OCI-LY3 (cell line): Measurements from ENCODE around the gene LHFPL4.

Experiments used
- H2AFZ ChIP-seq: fragments of 200-600, 300-600 bp; shearing (Covaris generic); 2 replicates; pipeline ENCODE4 v1.6.0; 2014; ENCODE audit warnings: antibody characterized with exemption, low read depth, low read length
- H3K27ac ChIP-seq: fragments of 200-600, 300-600 bp; sonication (generic); 2 replicates; pipeline ENCODE4 v1.5.1; 2014; ENCODE audit warnings: mild to moderate bottlenecking, low read length, moderate library complexity, mixed read lengths
- H3K27me3 ChIP-seq: fragments of 200-600, 300-600 bp; sonication (generic); 2 replicates; pipeline ENCODE4 v1.6.1; 2014; ENCODE audit warnings: low read depth, low read length, mixed read lengths
- H3K36me3 ChIP-seq: fragments of 200-600, 300-600 bp; sonication (generic); replicated peaks from 2 replicates; pipeline ENCODE3; 2014; ENCODE audit warnings: low read depth, low read length, mixed read lengths
- H3K4me1 ChIP-seq: fragments of 300-600, 200-600 bp; sonication (generic); 2 replicates; pipeline ENCODE4 v1.6.1; 2014; ENCODE audit warnings: low read length, mixed read lengths
- H3K4me2 ChIP-seq: fragments of 200-600, 300-600 bp; sonication (generic); 2 replicates; pipeline ENCODE4 v1.6.1; 2014; ENCODE audit warnings: low read length, mixed read lengths
- H3K4me3 ChIP-seq: fragments of 300-600, 200-600 bp; sonication (generic); 2 replicates; pipeline ENCODE4 v1.5.1; 2014; ENCODE audit warnings: antibody characterized with exemption, mild to moderate bottlenecking, low read length, moderate library complexity
- H3K79me2 ChIP-seq: fragments of 300-600, 200-600 bp; shearing (Covaris generic); 2 replicates; pipeline ENCODE4 v1.6.1; 2014; ENCODE audit warnings: mild to moderate bottlenecking, low read length, mixed read lengths
- H3K9ac ChIP-seq: fragments of 300-600, 200-600 bp; shearing (Covaris generic); 2 replicates; pipeline ENCODE4 v1.6.0; 2014; ENCODE audit warnings: mild to moderate bottlenecking, low read length, moderate library complexity
- H3K9me3 ChIP-seq: fragments of 200-600, 300-600 bp; shearing (Covaris generic); 2 replicates; pipeline ENCODE4 v1.6.1; 2014; ENCODE audit warnings: low read length, mixed read lengths; ENCODE audit not compliant: insufficient read depth
- H4K20me1 ChIP-seq: fragments of 200-600, 300-600 bp; sonication (generic); 2 replicates; pipeline ENCODE4 v1.6.1; 2016; ENCODE audit warnings: low read length, mixed read lengths; ENCODE audit not compliant: insufficient read depth
- EZH2phosphoT487 ChIP-seq: fragments of 200-600 bp; shearing (Covaris generic); IDR thresholded peaks from 2 replicates; pipeline ENCODE4 v1.6.1; 2018; ENCODE audit warnings: antibody characterized with exemption, mixed run types, low read depth
- TF ChIP-seq, protein P1 (sequence below): fragments of 200-600, 300-600 bp; sonication (generic); IDR thresholded peaks from 2 replicates; pipeline ENCODE4 v1.5.1; 2014; ENCODE audit warnings: antibody characterized with exemption, low read length, low read depth

Gene LHFPL4

GRCh38 chr3:9525078-9525477, 28.5 kb downstream of the LHFPL4 start:
- Histone ChIP-seq H3K27me3 (peaks cover 3% of the 10 kb centered on the region), H4K20me1 (no peaks in the 10 kb centered on the region), H3K4me3 (no peak overlapping the region), H3K36me3 (no peaks in the 10 kb centered on the region), H3K9me3 (no peaks in the 10 kb centered on the region), H3K27ac (no peak overlapping the region), H3K4me2 (no peak overlapping the region), H3K79me2 (no peaks in the 10 kb centered on the region), H2AFZ (no peak overlapping the region), H3K9ac (no peak overlapping the region), H3K4me1 (no peaks in the 10 kb centered on the region)
- TF ChIP-seq, protein P1, sequence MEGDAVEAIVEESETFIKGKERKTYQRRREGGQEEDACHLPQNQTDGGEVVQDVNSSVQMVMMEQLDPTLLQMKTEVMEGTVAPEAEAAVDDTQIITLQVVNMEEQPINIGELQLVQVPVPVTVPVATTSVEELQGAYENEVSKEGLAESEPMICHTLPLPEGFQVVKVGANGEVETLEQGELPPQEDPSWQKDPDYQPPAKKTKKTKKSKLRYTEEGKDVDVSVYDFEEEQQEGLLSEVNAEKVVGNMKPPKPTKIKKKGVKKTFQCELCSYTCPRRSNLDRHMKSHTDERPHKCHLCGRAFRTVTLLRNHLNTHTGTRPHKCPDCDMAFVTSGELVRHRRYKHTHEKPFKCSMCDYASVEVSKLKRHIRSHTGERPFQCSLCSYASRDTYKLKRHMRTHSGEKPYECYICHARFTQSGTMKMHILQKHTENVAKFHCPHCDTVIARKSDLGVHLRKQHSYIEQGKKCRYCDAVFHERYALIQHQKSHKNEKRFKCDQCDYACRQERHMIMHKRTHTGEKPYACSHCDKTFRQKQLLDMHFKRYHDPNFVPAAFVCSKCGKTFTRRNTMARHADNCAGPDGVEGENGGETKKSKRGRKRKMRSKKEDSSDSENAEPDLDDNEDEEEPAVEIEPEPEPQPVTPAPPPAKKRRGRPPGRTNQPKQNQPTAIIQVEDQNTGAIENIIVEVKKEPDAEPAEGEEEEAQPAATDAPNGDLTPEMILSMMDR, result no peak
- TF ChIP-seq EZH2phosphoT487, result no peak

DNA sequence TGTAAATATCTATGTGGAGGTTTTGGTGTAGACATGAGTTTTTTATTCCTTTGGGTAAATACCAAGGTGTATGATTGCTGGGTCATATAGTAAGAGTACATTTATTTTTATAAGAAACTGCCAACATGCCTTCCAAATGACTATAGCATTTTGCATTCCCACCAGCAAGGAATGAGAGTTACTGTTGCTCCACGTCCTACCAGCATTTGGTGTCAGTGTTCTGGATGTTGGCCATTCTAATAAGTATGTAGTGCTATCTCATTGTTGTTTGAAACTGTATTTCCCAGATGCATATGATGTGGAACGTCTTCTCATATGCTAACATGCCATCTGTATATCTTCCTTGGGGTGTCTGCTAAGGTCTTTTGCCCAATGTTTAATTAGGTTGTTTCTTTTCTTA, 38.7 kb downstream of the LHFPL4 start:
- Histone ChIP-seq H2AFZ (no peak overlapping the region), H3K36me3 (no peaks in the 10 kb centered on the region), H3K9me3 (no peaks in the 10 kb centered on the region), H3K4me3 (no peak overlapping the region), H3K27me3 (peaks cover 5% of the 10 kb centered on the region; the same call in 1 of the 2 replicates), H3K4me1 (no peaks in the 10 kb centered on the region), H3K4me2 (no peak overlapping the region), H3K27ac (no peak overlapping the region), H3K9ac (no peak overlapping the region), H3K79me2 (no peaks in the 10 kb centered on the region), H4K20me1 (no peaks in the 10 kb centered on the region)
- TF ChIP-seq, protein P1, result no peak
- no peak for TF ChIP-seq EZH2phosphoT487

- Histone ChIP-seq H4K20me1 (no peaks in the 10 kb centered on the region), H3K27me3 (peaks cover 1% of the 10 kb centered on the region; the same call in 1 of the 2 replicates), H3K9ac (no peak overlapping the region), H3K27ac (no peak overlapping the region), H3K4me2 (no peak overlapping the region), H2AFZ (no peak overlapping the region), H3K4me3 (no peak overlapping the region), H3K4me1 (no peaks in the 10 kb centered on the region), H3K9me3 (no peaks in the 10 kb centered on the region), H3K36me3 (no peaks in the 10 kb centered on the region), H3K79me2 (no peaks in the 10 kb centered on the region)
- TF ChIP-seq, protein P1, result no peak
- TF ChIP-seq EZH2phosphoT487, result no peak
Measured at GRCh38 chr3:9514306-9514705, 39.3 kb downstream of the LHFPL4 start.

- Histone ChIP-seq H3K36me3 (no peaks in the 10 kb centered on the region), H3K4me1 (0 out of 2 replicates have a peak, but pooled peaks cover 2% of the 10 kb centered on the region), H3K4me2 (no peak overlapping the region), H3K4me3 (no peak overlapping the region), H3K9me3 (no peaks in the 10 kb centered on the region), H3K9ac (no peak overlapping the region), H2AFZ (no peak overlapping the region), H3K27ac (no peak overlapping the region), H3K27me3 (no peaks in the 10 kb centered on the region), H4K20me1 (no peaks in the 10 kb centered on the region), H3K79me2 (no peaks in the 10 kb centered on the region)
- TF ChIP-seq, protein P1, result no peak
- no peak for TF ChIP-seq EZH2phosphoT487
Measured at GRCh38 chr3:9512456-9513045, 41.1 kb downstream of the LHFPL4 start.
